D341Med (cell line): Measurements from ENCODE around the gene GFRA3.
A peak's percentile ranks its signal among the peaks of the same experiment; 100 is the strongest.
"Not testable (repeated sequence)": the region's sequence is repeated elsewhere in the genome, so short reads cannot be mapped to it uniquely, and the experiment has no call there.

Experiments used
- DNase-seq: peaks from one replicate; pipeline ENCODE4 v3.0.0; 2012; ENCODE audit warnings: low spot score

Gene GFRA3

DNA sequence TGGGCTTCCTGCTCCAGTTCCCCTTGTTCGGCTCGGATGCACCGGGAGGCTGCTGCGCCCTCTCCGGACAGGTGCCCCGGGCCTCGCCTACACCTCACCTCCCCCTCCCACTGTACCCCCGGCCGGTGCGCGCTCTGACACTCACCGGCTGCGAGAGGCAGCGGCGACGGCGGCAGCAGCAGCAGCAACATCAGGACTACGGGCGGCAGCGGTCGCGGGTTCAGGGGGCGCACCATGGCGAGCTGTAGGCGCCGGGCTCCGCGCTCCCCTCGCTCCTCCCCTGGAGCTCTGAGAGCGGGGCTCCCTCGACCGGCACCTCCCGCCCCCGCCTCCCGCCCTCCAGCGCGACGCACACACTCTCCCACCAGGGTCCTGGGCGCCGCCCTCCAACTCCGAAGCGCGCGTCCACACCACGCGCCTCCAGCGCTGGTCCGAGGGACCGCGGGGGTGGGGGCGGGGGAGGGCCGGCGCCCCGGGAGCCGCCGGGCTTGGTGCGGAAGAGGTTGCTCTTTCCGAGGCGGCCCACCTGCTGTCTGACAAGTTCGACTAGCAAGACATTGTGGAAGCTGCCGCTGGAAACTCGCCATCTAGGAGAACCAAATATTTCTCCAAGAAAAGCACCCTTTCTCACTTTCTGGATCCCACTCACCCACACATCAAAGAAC, at the start of gene GFRA3:
GFRA3 (minus strand) TSS at position 433 of the 665 bp plus-strand sequence; CDS start at position 236, 197 bp downstream.
- no peak for DNase-seq

- DNase-seq = not testable (repeated sequence)
These were observed 43.8 kb upstream of the GFRA3 start for GRCh38 chr5:138318211-138318610.

DNA sequence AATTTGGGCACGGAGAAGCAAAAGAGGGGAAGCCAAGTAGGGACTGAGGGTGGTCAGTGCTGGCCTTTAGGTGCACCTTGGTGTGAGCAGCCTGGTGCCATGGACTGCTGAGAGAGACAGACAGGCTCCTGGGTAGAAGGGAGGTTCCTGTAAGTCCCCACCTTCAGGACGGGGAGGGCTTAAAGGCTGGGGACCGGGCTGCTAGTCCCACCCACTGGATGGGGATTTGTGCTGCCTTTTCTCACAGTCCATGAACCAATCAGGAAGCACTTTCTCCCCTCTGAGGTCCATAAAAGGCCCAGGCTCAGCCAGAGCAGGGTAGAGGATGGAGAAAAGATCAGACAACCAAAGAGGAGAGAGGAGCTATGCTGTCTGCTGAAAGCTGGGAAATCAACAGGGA, 41.9 kb upstream of the GFRA3 start:
- no peak for DNase-seq

GRCh38 chr5:138315751-138316278, 41.4 kb upstream of the GFRA3 start:
- DNase-seq = no peak

- no peak for DNase-seq
These were observed 31.4 kb upstream of the GFRA3 start for GRCh38 chr5:138305797-138306196.

DNA sequence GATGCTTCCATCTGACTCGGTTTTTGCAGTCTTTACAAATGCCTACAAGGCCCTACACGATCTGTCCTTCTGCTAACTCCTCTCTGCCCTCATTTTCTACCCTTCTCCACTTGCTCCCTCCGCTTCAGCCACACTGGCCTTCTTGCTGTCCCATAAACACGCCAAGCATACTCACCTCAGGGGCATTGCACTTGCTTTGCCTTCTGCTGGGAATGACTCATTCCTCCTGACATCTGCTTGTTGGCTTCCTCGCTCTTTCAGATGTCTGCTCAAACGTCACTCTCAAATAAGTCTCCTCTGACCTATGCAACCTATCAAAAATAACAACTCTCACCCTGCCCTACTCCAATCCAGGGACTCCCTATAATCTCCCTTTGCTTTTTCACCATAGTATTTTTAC, 29.0 kb upstream of the GFRA3 start:
- DNase-seq = no peak

GRCh38 chr5:138289296-138289695, 14.9 kb upstream of the GFRA3 start:
- DNase-seq = no peak

DNA sequence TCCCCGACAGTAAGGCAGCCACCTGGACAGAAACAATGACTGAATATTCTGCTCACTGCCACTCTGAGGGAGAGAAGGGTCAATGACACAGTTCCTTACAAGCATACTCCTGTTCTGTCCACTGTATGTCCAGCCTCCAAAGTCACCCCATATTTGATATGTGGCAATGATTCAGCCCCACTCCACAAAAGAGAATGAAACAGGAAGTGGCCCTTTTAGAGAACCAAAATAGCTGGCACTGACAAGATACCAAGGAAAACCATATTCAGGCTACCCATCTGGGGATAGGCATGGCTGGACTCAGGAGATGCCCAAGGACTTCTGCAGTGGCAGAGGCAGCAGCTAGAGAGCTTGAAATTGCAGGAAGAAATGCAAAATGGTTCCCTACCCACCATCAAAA, 12.8 kb upstream of the GFRA3 start:
- no peak for DNase-seq

- peak; percentile 71 for DNase-seq
These were observed 8.7 kb upstream of the GFRA3 start for GRCh38 chr5:138282920-138283742.

DNA sequence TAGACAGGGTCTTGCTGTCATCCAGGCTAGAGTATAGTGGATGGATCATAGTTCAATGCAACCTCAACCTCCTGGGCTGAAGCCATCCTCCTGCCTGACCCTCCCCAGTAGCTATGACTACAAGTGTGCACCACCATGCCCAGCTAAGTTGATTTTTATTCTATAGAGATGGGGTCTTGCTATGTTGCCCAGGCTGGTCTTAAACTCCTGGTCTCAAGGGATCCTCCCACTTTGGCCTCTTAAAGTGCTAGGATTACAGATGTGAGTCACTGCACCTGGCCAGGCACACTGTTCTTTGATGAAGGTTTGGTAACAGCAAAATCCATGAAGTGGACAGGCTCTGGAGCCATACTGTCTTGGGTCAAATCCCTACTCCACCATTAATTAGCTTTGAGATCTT, 6.5 kb upstream of the GFRA3 start:
- DNase-seq = no peak

- DNase-seq = no peak
These were observed 2.1 kb upstream of the GFRA3 start for GRCh38 chr5:138276402-138277054.

GRCh38 chr5:138275895-138276294, 1.5 kb upstream of the GFRA3 start:
- DNase-seq = no peak

- no peak for DNase-seq
These were observed 960 bp upstream of the GFRA3 start for GRCh38 chr5:138275379-138275782.

DNA sequence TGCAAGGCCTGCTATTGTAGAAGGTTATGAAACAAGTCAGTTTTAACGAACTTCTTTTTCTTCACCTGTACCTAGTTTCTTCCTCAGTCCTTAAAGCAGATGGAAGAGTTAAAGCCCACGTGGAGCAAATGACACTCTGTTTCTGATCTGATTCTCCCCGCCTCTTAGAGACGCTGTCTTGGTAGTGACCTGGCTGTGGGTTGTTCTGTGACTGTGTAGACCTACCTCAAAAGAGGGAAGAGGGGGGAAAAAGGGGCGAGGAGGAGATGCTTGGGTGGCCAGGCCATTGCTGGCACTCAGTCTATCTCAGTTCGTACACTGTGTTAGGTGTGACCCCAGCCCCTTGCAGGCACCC, 610 bp downstream of the GFRA3 start:
- DNase-seq = no peak

DNA sequence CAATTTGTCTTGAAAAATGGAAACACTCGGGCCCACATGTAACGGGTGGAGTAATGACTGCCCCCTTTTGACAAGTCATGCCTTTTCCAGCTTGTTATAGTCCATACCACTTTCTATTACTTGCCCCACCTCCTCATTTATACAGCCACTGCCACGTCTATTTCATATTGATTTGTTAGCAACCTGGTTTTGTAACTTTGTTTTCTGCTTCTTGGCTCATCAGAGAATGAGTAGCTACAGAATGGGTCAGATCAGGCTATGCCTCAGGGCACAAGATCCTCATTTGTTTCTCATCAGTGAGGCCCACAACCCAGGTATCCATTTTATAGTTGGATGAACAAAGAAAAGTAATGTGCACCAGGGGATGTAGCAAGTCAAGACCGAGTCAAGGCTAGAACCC, 1.7 kb downstream of the GFRA3 start:
- no peak for DNase-seq

- DNase-seq = no peak
These were observed 3.1 kb downstream of the GFRA3 start for GRCh38 chr5:138271281-138271680.

GRCh38 chr5:138264183-138264582, 10.2 kb downstream of the GFRA3 start:
- DNase-seq = no peak

GRCh38 chr5:138263581-138263980, 10.8 kb downstream of the GFRA3 start:
- DNase-seq = no peak

GRCh38 chr5:138258704-138259292, 15.6 kb downstream of the GFRA3 start:
- DNase-seq = no peak

DNA sequence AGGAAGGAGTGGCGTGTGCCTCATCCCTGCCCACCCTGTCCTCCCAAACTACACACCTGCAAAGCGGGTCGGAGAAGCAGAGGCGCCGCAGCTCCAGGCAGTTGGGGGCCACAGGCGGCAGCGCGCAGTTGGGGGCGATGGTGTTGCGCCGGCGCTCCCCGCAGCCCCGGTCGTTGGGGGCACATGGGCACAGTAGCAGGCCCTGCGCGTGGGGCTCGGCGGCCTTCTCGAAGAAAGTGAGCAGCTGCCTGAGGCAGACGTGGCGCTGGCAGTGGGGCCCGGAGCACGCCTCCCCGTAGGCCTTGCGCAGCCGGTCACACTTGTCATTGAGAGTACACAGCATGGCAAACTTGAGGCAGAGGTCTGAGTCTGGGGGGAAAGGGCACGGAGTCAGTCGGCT, 16.8 kb downstream of the GFRA3 start:
- DNase-seq = no peak

GRCh38 chr5:138252944-138253343, 21.5 kb downstream of the GFRA3 start:
- DNase-seq = no peak

- not testable (repeated sequence) for DNase-seq
These were observed 26.6 kb downstream of the GFRA3 start for GRCh38 chr5:138247800-138248199.
